Measurements from ENCODE around the gene CPAMD8.
A peak's percentile ranks its signal among the peaks of the same experiment; 100 is the strongest.

CPAMD8 gene

DNA sequence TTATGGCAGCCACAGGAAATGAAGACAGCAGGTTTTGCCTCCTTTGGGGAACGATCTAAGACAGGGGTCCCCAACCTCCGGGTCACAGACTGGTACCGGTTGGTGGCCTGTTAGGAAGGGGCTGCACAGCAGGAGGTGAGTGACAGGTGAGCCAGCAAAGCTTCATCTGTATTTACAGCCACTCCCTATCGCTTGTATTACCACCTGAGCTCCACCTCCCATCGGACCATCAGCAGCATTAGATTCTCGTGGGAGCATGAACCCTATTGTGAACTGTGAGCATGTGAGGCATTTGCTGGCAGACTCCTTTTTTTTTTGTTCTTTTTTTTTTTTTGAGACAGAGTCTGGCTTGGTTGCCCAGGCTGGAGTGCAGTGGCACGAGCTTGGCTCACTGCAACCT is 115.6 kb downstream of the CPAMD8 start:
- Histone ChIP-seq H3K9ac (ENCODE audit: low read length) (no peak overlapping the region), H3K4me1 (ENCODE audit: insufficient read depth, low read length) (no peaks in the 10 kb centered on the region), H3K27ac (ENCODE audit: low read depth, low read length) (no peak overlapping the region), H3K9me3 (ENCODE audit: low read length) (peaks cover 10% of the 10 kb centered on the region), H3K27me3 (ENCODE audit: control insufficient read depth in 1 of 2, insufficient read depth in 2 of 2, low read length in 2 of 2) (no peaks in the 10 kb centered on the region), H3K4me3 (ENCODE audit: low read depth in 1 of 2, low read length in 2 of 2) (no peak overlapping the region), H3K36me3 (ENCODE audit: insufficient read depth, low read length) (no peaks in the 10 kb centered on the region)

DNA sequence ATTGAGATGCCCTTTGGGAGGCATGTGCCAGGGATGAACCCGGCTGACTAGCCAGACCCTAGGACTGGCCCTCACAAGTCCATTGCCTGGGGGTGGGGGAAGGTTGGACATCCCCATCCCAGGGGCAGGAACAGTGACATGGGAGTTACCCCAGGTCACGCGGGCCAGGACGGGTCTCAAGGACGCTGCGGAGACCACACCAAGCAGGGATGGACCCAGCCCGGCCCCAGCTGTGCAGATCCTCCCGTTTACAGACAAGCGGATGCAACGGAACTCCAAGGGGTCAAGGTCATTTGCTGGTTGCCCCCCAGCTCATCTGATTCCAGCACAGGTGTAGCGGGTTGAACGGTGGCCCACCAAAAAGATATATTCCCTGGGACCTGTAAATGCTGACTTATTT is 117.9 kb downstream of the CPAMD8 start:
- H3K36me3 ChIP-seq (ENCODE audit: insufficient read depth, low read length) = no peaks in the 10 kb centered on the region
- H3K4me3 ChIP-seq (ENCODE audit: low read depth in 1 of 2, low read length in 2 of 2) = no peak overlapping the region
- H3K4me1 ChIP-seq (ENCODE audit: insufficient read depth, low read length) = no peaks in the 10 kb centered on the region
- no peak overlapping the region for H3K27ac ChIP-seq (ENCODE audit: low read depth, low read length)
- H3K9ac ChIP-seq (ENCODE audit: low read length) = no peak overlapping the region
- H3K9me3 ChIP-seq (ENCODE audit: low read length) = peaks cover 10% of the 10 kb centered on the region
- no peaks in the 10 kb centered on the region for H3K27me3 ChIP-seq (ENCODE audit: control insufficient read depth in 1 of 2, insufficient read depth in 2 of 2, low read length in 2 of 2)

DNA sequence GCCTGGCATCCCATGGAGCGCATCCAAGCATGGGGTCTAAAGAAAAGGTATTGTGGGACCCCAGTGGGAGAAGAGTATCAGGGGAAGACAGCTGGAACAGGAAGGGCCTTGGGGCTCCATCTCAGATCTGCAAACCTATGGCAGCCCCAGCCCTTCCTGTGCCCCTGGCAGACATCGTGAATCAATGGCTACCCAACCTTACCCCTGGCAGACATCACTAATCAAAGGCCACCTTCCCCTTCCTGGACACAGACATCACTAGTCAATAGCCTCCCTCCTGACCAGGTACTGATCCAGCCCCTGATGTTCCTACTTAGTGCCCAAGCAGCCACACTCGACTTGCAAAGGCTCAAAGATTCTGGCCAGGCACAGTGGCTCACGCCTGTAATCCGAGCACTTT is 122.0 kb downstream of the CPAMD8 start:
- Histone ChIP-seq H3K9me3 (ENCODE audit: low read length) (no peaks in the 10 kb centered on the region), H3K4me1 (ENCODE audit: insufficient read depth, low read length) (no peaks in the 10 kb centered on the region), H3K27me3 (ENCODE audit: control insufficient read depth in 1 of 2, insufficient read depth in 2 of 2, low read length in 2 of 2) (no peaks in the 10 kb centered on the region), H3K4me3 (ENCODE audit: low read depth in 1 of 2, low read length in 2 of 2) (no peak overlapping the region), H3K36me3 (ENCODE audit: insufficient read depth, low read length) (no peaks in the 10 kb centered on the region), H3K27ac (ENCODE audit: low read depth, low read length) (no peak overlapping the region), H3K9ac (ENCODE audit: low read length) (no peak overlapping the region)

DNA sequence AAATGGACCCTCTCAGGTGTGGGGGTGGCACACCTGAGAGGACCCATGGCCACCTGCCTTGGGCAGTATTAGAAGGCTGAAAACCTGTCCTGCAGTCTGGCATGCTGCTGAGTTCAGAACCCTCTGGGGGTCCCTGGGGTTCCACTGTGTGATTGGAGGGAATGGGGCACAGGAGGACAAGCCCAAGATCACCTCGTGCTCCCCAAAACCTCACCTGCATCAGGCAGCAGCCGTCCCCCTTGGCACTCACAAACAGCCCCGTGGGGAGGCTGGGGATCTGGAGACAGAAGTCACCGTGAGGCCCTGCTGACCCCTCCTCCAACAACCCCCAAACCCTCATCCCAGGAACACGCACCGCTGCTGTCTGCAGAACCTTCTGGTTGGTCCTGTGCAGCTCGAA is 123.3 kb downstream of the CPAMD8 start:
- Histone ChIP-seq H3K4me1 (ENCODE audit: insufficient read depth, low read length) (no peaks in the 10 kb centered on the region), H3K4me3 (ENCODE audit: low read depth in 1 of 2, low read length in 2 of 2) (no peak overlapping the region), H3K9me3 (ENCODE audit: low read length) (no peaks in the 10 kb centered on the region), H3K36me3 (ENCODE audit: insufficient read depth, low read length) (no peaks in the 10 kb centered on the region), H3K9ac (ENCODE audit: low read length) (no peak overlapping the region), H3K27ac (ENCODE audit: low read depth, low read length) (no peak overlapping the region), H3K27me3 (ENCODE audit: control insufficient read depth in 1 of 2, insufficient read depth in 2 of 2, low read length in 2 of 2) (no peaks in the 10 kb centered on the region)

DNA sequence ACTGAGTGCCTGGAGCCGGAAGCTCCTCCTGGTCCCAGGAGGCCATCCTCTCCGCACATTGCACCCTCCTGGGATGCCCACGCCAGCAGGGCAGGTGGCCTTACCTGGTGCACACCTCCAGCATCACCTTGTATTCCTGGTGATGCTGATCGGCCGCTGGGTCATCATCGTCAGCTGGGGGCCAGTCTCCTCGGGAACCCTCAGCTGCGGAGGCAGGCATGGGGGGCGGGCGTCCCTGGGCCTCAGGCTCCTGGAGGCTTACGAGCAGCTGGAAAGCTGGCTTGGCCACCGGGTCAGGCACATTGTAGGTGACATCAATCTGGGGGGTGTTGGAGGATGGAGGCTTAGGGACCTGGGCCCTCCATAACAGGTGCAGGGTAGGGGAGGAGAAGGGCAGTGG is 124.1 kb downstream of the CPAMD8 start:
- no peaks in the 10 kb centered on the region for H3K27me3 ChIP-seq (ENCODE audit: control insufficient read depth in 1 of 2, insufficient read depth in 2 of 2, low read length in 2 of 2)
- H3K36me3 ChIP-seq (ENCODE audit: insufficient read depth, low read length) = no peaks in the 10 kb centered on the region
- H3K27ac ChIP-seq (ENCODE audit: low read depth, low read length) = no peak overlapping the region
- H3K9ac ChIP-seq (ENCODE audit: low read length) = no peak overlapping the region
- no peak overlapping the region for H3K4me3 ChIP-seq (ENCODE audit: low read depth in 1 of 2, low read length in 2 of 2)
- no peaks in the 10 kb centered on the region for H3K4me1 ChIP-seq (ENCODE audit: insufficient read depth, low read length)
- H3K9me3 ChIP-seq (ENCODE audit: low read length) = no peaks in the 10 kb centered on the region

DNA sequence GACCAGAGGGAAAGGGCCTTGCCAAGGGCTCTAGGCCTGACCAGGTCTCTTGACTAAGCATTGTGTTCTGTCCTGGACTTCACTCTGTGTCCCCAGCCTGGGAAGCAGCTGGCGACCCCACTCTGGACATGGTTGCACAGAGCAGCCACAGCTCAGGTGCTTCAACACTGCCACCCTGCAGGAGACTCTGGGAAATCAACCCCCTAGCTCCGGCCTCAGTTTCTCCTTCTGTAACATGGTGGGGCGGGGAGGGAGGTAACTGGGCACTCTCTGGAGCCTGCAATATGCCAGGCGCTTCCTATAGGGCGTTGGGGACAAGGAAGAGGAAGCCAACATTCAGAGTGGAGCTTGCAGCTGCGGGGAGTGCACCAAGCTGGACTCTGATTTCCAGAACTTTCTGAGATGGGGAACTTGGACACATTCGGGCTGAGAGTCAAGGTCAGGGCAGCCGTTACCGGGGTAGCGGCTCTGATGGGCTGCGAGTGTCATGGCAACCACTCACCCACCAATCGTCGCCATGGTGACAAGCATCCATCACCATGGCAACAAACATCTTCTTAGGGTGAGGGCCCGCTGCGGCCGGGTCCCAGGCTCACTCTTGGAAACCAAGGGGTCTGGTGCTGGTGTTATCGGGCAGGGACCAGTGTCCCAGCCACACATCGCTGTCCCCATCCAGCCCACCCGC is 125.0 kb downstream of the CPAMD8 start:
- Histone ChIP-seq H3K9ac (ENCODE audit: low read length) (no peak overlapping the region), H3K36me3 (ENCODE audit: insufficient read depth, low read length) (no peaks in the 10 kb centered on the region), H3K4me3 (ENCODE audit: low read depth in 1 of 2, low read length in 2 of 2) (no peak overlapping the region), H3K27ac (ENCODE audit: low read depth, low read length) (no peak overlapping the region), H3K9me3 (ENCODE audit: low read length) (no peaks in the 10 kb centered on the region), H3K4me1 (ENCODE audit: insufficient read depth, low read length) (no peaks in the 10 kb centered on the region), H3K27me3 (ENCODE audit: control insufficient read depth in 1 of 2, insufficient read depth in 2 of 2, low read length in 2 of 2) (no peaks in the 10 kb centered on the region)

DNA sequence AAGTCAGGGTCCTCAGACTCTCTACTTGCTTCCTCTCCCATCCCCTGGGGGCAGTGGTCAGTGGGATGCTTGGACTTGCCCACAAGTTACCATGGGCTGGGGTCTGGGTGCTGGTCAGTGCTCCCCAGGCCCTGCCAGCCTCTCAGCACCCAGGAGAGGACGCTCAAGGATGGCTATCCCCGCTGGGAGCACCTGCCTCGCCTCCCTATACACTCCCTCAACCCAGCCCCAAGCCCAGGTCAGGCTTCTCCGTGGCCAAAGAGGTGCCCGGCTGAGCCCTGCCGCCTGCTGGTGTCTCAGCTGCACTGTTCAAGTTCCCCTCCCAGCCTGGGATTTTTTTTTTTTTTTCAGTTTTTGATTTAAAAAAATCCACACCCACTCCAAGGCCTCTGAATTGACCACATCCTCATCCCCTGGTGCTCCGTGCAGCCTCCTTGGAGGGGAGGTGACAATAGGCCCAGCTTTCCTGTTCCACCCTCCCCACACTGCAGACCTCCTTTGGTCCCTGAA is 127.0 kb downstream of the CPAMD8 start:
- H3K4me3 ChIP-seq (ENCODE audit: low read depth in 1 of 2, low read length in 2 of 2) = no peak overlapping the region
- no peak overlapping the region for H3K27ac ChIP-seq (ENCODE audit: low read depth, low read length)
- H3K9ac ChIP-seq (ENCODE audit: low read length) = no peak overlapping the region
- H3K4me1 ChIP-seq (ENCODE audit: insufficient read depth, low read length) = no peaks in the 10 kb centered on the region
- H3K36me3 ChIP-seq (ENCODE audit: insufficient read depth, low read length) = no peaks in the 10 kb centered on the region
- H3K9me3 ChIP-seq (ENCODE audit: low read length) = no peaks in the 10 kb centered on the region
- peaks cover 0 to 11% of the 10 kb centered on the region in 2 donors for H3K27me3 ChIP-seq (ENCODE audit: control insufficient read depth in 1 of 2, insufficient read depth in 2 of 2, low read length in 2 of 2)

DNA sequence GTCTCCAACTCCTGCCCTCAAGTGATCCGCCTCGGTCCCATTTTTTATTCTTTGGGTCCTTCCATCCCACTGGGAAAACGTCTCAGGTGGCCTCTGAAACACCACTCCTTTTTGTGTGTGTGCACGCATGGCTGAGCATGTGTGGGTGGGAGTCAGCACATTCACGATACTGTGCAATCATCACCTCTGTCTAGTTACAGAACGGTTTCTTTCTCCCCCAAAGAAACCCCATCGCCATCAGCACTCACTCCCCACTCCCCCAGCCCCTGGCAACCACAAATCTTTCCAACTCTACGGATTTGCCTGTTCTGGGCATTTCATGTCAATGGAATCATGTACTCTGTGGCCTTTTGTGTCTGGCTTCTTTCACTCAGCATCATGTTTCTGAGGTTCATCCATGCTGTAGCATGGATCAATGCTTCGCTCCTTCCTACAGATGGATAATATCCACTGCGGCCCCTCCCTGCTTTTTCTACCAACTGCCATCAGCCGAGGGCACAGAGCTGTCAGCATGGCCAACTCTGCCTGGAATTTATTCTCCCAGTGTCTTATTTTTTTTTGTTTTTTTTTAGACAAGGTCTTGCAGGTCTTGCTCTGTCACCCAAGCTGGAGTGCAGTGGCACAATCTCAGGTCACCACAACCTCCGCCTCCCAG is 128.1 kb downstream of the CPAMD8 start:
- Histone ChIP-seq H3K4me3 (ENCODE audit: low read depth in 1 of 2, low read length in 2 of 2) (no peak overlapping the region), H3K9me3 (ENCODE audit: low read length) (no peaks in the 10 kb centered on the region), H3K36me3 (ENCODE audit: insufficient read depth, low read length) (no peaks in the 10 kb centered on the region), H3K27ac (ENCODE audit: low read depth, low read length) (no peak overlapping the region), H3K27me3 (ENCODE audit: control insufficient read depth in 1 of 2, insufficient read depth in 2 of 2, low read length in 2 of 2) (peaks cover 0 to 18% of the 10 kb centered on the region in 2 donors), H3K4me1 (ENCODE audit: insufficient read depth, low read length) (no peaks in the 10 kb centered on the region), H3K9ac (ENCODE audit: low read length) (no peak overlapping the region)

DNA sequence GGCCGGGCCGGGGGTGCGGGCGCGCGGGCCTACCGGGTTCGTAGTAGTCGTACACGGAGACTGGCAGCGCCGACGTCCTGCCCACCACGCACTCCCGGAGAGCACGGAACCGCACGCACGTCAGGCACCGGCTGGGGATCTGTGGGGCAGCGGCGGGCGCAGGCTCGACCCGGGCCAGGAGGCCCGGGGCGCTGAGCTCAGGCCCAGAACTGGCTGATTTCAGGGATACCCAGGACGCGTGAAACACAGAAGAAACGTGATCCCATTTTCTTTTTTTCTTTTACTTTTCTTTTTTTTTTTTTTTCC is 128.8 kb downstream of the CPAMD8 start:
- Histone ChIP-seq H3K4me1 (ENCODE audit: insufficient read depth, low read length) (no peaks in the 10 kb centered on the region), H3K9me3 (ENCODE audit: low read length) (no peaks in the 10 kb centered on the region), H3K4me3 (ENCODE audit: low read depth in 1 of 2, low read length in 2 of 2) (peak overlapping the region; percentile 23 to 64), H3K36me3 (ENCODE audit: insufficient read depth, low read length) (no peaks in the 10 kb centered on the region), H3K27ac (ENCODE audit: low read depth, low read length) (no peak overlapping the region), H3K9ac (ENCODE audit: low read length) (no peak overlapping the region), H3K27me3 (ENCODE audit: control insufficient read depth in 1 of 2, insufficient read depth in 2 of 2, low read length in 2 of 2) (peaks cover 0 to 18% of the 10 kb centered on the region in 2 donors)

DNA sequence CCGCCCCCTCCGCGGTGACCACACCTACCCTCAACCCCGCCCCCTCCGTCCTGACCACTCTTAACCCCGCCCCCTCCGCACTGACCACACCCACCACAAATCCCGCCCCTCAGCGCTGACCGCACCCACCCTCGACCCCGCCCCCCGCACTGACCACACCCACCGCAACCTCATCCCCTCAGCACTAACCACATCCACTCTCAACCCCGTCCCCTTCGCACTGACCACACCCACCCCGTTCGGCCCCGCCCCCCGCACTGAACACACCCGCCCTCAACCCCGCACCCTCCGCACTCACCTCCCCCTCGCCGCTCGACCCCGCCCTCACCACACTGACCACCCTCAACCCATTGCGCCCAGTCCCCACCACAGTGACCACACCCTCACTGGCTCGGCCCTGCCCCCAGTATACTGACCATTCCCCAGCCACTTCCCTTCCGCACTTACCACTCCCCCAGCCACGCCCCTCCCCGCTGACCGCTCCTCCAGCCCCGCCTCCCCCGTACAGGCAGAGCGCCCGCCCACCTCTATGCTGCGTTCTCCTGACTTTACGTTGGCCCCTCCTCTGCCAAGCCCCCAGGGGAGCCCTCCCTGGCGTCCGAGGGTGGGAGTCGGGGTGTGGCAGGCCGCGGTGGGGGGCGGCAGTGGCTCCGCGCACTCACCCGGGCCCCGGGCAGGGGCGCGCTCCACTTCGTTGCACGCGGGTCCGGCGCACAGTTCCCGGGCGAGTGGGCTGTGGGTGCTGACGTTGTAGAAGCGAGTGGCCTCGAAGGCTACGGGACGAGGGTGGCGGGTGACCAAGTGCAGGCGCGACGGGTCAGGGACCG is 129.4 kb downstream of the CPAMD8 start:
- H3K9ac ChIP-seq (ENCODE audit: low read length) = no peak overlapping the region
- H3K9me3 ChIP-seq (ENCODE audit: low read length) = no peaks in the 10 kb centered on the region
- no peaks in the 10 kb centered on the region for H3K4me1 ChIP-seq (ENCODE audit: insufficient read depth, low read length)
- no peak overlapping the region for H3K27ac ChIP-seq (ENCODE audit: low read depth, low read length)
- H3K4me3 ChIP-seq (ENCODE audit: low read depth in 1 of 2, low read length in 2 of 2) = peak overlapping the region; percentile 23 to 64
- H3K36me3 ChIP-seq (ENCODE audit: insufficient read depth, low read length) = no peaks in the 10 kb centered on the region
- peaks cover 0 to 18% of the 10 kb centered on the region in 2 donors for H3K27me3 ChIP-seq (ENCODE audit: control insufficient read depth in 1 of 2, insufficient read depth in 2 of 2, low read length in 2 of 2)

DNA sequence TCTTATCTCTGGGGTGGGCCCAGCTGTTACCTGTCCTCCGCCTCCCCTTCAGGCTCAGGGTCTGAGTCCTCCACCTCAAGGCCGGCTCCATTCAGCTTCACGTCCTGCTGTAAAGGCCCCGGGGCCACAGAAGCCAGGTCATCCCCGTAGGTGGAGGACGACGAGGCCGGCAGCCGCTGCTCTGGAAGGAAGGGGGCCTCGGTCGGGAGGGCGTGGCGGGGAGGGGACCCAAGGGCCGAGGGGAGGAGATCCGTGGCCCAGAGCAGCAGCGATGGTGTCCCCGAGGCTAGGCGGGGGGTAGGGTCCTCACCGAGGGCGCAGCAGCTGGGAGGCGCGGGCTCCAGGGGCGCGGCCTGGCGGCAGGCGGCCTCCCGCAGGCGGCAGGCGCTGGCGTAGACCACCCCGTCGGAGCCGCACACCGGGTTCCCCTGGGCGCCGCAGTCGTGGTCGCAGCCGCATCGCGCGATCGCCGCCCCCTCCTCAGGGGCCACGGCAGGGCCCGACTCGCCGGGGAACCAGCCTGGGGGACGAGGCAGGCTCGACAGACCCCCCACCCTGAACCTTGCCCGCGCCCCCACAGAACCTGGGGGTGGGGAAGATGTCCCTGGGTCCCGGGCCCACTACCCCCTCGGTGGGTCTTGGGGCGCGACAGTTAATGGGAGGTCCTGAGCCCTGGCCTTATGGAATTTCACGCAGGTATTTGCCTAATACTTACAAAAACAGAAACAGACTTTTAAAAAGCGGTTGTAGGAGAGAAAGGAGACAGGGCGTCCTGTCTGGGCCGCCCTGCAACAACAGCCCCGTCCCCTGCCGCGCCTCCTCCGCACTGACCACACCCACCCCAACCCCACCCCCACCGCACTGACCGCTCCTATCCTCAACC is 130.2 kb downstream of the CPAMD8 start:
- H3K4me3 ChIP-seq (ENCODE audit: low read depth in 1 of 2, low read length in 2 of 2) = peak overlapping the region in 1 of 2 donors; percentile 38
- H3K9ac ChIP-seq (ENCODE audit: low read length) = no peak overlapping the region
- H3K4me1 ChIP-seq (ENCODE audit: insufficient read depth, low read length) = no peaks in the 10 kb centered on the region
- no peaks in the 10 kb centered on the region for H3K9me3 ChIP-seq (ENCODE audit: low read length)
- no peak overlapping the region for H3K27ac ChIP-seq (ENCODE audit: low read depth, low read length)
- no peaks in the 10 kb centered on the region for H3K36me3 ChIP-seq (ENCODE audit: insufficient read depth, low read length)
- peaks cover 0 to 18% of the 10 kb centered on the region in 2 donors for H3K27me3 ChIP-seq (ENCODE audit: control insufficient read depth in 1 of 2, insufficient read depth in 2 of 2, low read length in 2 of 2)
